AG04449 (cell line): ENCODE results near the gene PPFIBP1.

ENCODE experiments used
- CTCF ChIA-PET: fragments of 350-600 bp; formaldehyde crosslinking; extraction: SDS; loops from one replicate; lab custom pipeline; 2021; ENCODE audit warnings: antibody characterized with exemption; lab: Yijun Ruan, JAX
- POLR2A ChIA-PET: fragments of 400-600, 350-600 bp; formaldehyde crosslinking; extraction: SDS; loops from one replicate; lab custom pipeline; 2020; ENCODE audit warnings: antibody characterized with exemption, inconsistent platforms; lab: Yijun Ruan, JAX
- DNase-seq: peaks from one replicate; pipeline ENCODE4 v3.0.0-alpha.2; 2010; ENCODE audit warnings: low read depth, low spot score
- H3K4me3 ChIP-seq: 2 replicates; pipeline ENCODE4 v1.5.1; 2011; ENCODE audit warnings: low read depth, mild to moderate bottlenecking, control low read depth, low read length
- CTCF ChIP-seq: IDR thresholded peaks from one replicate; pipeline ENCODE4 v1.5.1; 2011; ENCODE audit warnings: mild to moderate bottlenecking, moderate library complexity, low read length, control low read depth, inconsistent platforms; ENCODE audit not compliant: insufficient read depth; ENCODE audit errors: missing control alignments

The PPFIBP1 gene

GRCh38 chr12:27488479-27488878, 35.5 kb upstream of the PPFIBP1 start:
- no peak overlapping the region for H3K4me3 ChIP-seq
- ChIA-PET CTCF (interaction anchor here (1.1 to 4.3 kb wide), 4 partner anchors 16 to 147 kb away, joined by 3 to 23 read pairs (median 6); no protein-coding TSS in a partner anchor), POLR2A (no interaction called here)
- DNase-seq = no peak
- no peak for TF ChIP-seq CTCF

- H3K4me3 ChIP-seq = no peak overlapping the region
- DNase-seq = no peak
- ChIA-PET POLR2A (interaction anchor here (1.2 kb wide), 1 partner anchor 14 kb away, joined by 3 read pairs; no protein-coding TSS in a partner anchor), CTCF (interaction anchor here (4.3 kb wide), 1 partner anchor 56 kb away, joined by 23 read pairs; no protein-coding TSS in a partner anchor)
- no peak for TF ChIP-seq CTCF
Measured at GRCh38 chr12:27491226-27491625, 32.8 kb upstream of the PPFIBP1 start.

- ChIA-PET POLR2A (no interaction called here), CTCF (no interaction called here)
- no peak for TF ChIP-seq CTCF
- no peak for DNase-seq
- no peak overlapping the region for H3K4me3 ChIP-seq
Measured at GRCh38 chr12:27493260-27493940, 30.6 kb upstream of the PPFIBP1 start.

- TF ChIP-seq CTCF = no peak
- ChIA-PET POLR2A (no interaction called here), CTCF (no interaction called here)
- DNase-seq = no peak
- no peak overlapping the region for H3K4me3 ChIP-seq
Measured at GRCh38 chr12:27497446-27497845, 26.6 kb upstream of the PPFIBP1 start.

GRCh38 chr12:27498149-27498548, 25.9 kb upstream of the PPFIBP1 start:
- TF ChIP-seq CTCF = no peak
- ChIA-PET CTCF (interaction anchor here (0.6 kb wide), 1 partner anchor 76 kb away, joined by 3 read pairs; no protein-coding TSS in a partner anchor), POLR2A (no interaction called here)
- no peak for DNase-seq
- H3K4me3 ChIP-seq = no peak overlapping the region

- no peak overlapping the region for H3K4me3 ChIP-seq
- ChIA-PET CTCF (interaction anchor here (0.6 kb wide), 1 partner anchor 76 kb away, joined by 3 read pairs; no protein-coding TSS in a partner anchor), POLR2A (no interaction called here)
- DNase-seq = no peak
- no peak for TF ChIP-seq CTCF
Measured at GRCh38 chr12:27498761-27499160, 25.2 kb upstream of the PPFIBP1 start.
